Measurements from ENCODE around the gene DDX27. TPM values are rescaled to one million over a fixed set of nuclear protein-coding genes. Genes with fewer than 3 reads are reported as not detected.

The DDX27 gene
- total RNA-seq, 2 experiments from 2014 or later, result 48.5 to 54.0 TPM

- Mint-ChIP-seq H3K4me1 (no peaks in the 10 kb centered on the region), H3K27ac (no peak overlapping the region), H3K36me3 (ENCODE audit: low read depth) (peaks cover 55% of the 10 kb centered on the region), H3K27me3 (no peaks in the 10 kb centered on the region), H3K9me3 (ENCODE audit: low read depth) (no peaks in the 10 kb centered on the region), H3K4me3 (no peak overlapping the region)
- intact Hi-C loops (cut with DNase I, micrococcal nuclease), result no loop called here
- POLR2A ChIA-PET, result interaction anchor here (0.5 kb wide), 1 partner anchor 8 kb away, joined by 8 read pairs; no protein-coding TSS in a partner anchor
- DNase-seq (no peak), ATAC-seq (no peak)
- CTCF ChIA-PET, result no interaction called here
Measured at GRCh38 chr20:49230021-49230420, 10.8 kb downstream of the DDX27 start.

GRCh38 chr20:49230561-49231133, 11.4 kb downstream of the DDX27 start:
- POLR2A ChIA-PET, result no interaction called here
- intact Hi-C loops (cut with DNase I, micrococcal nuclease), result no loop called here
- H3K9me3 Mint-ChIP-seq (ENCODE audit: low read depth), result no peaks in the 10 kb centered on the region
- DNase-seq (no peak), ATAC-seq (no peak)
- peak overlapping the region; percentile 20 for H3K27ac Mint-ChIP-seq
- H3K36me3 Mint-ChIP-seq (ENCODE audit: low read depth), result peaks cover 50% of the 10 kb centered on the region
- no peaks in the 10 kb centered on the region for H3K27me3 Mint-ChIP-seq
- H3K4me3 Mint-ChIP-seq, result no peak overlapping the region
- CTCF ChIA-PET, result interaction anchor here (0.9 to 1.7 kb wide), 4 partner anchors 11 to 98 kb away, joined by 3 to 6 read pairs (median 4); partner anchors contain the start of gene DDX27
- H3K4me1 Mint-ChIP-seq, result no peaks in the 10 kb centered on the region

GRCh38 chr20:49231471-49231870, 12.3 kb downstream of the DDX27 start:
- POLR2A ChIA-PET, result interaction anchor here (0.9 kb wide), 1 partner anchor 13 kb away, joined by 10 read pairs; no protein-coding TSS in a partner anchor
- DNase-seq, result no peak
- ATAC-seq, result no peak
- intact Hi-C loops (cut with DNase I, micrococcal nuclease), result no loop called here
- H3K27me3 Mint-ChIP-seq, result no peaks in the 10 kb centered on the region
- H3K9me3 Mint-ChIP-seq (ENCODE audit: low read depth), result no peaks in the 10 kb centered on the region
- H3K27ac Mint-ChIP-seq, result no peak overlapping the region
- H3K4me1 Mint-ChIP-seq, result no peaks in the 10 kb centered on the region
- H3K4me3 Mint-ChIP-seq, result no peak overlapping the region
- peaks cover 49% of the 10 kb centered on the region for H3K36me3 Mint-ChIP-seq (ENCODE audit: low read depth)
- CTCF ChIA-PET, result interaction anchor here (1.1 to 1.7 kb wide), 3 partner anchors 12 to 99 kb away, joined by 3 to 6 read pairs (median 3); partner anchors contain the start of gene DDX27

- CTCF ChIA-PET, result interaction anchor here (0.6 to 1.5 kb wide), 2 partner anchors 13 to 145 kb away, joined by 3 to 5 read pairs; no protein-coding TSS in a partner anchor
- Mint-ChIP-seq H3K4me1 (no peaks in the 10 kb centered on the region), H3K9me3 (ENCODE audit: low read depth) (no peaks in the 10 kb centered on the region), H3K27ac (no peak overlapping the region), H3K27me3 (no peaks in the 10 kb centered on the region), H3K4me3 (no peak overlapping the region), H3K36me3 (ENCODE audit: low read depth) (peaks cover 50% of the 10 kb centered on the region)
- intact Hi-C loops (cut with DNase I, micrococcal nuclease), result no loop called here
- POLR2A ChIA-PET, result no interaction called here
- ATAC-seq (no peak), DNase-seq (no peak)
Measured at GRCh38 chr20:49233226-49233625, 14.0 kb downstream of the DDX27 start.

GRCh38 chr20:49234831-49235230, 15.6 kb downstream of the DDX27 start:
- H3K4me3 Mint-ChIP-seq, result no peak overlapping the region
- ChIA-PET POLR2A (no interaction called here), CTCF (interaction anchor here (0.7 to 1.6 kb wide), 3 partner anchors 11 to 373 kb away, joined by 3 to 5 read pairs (median 4); no protein-coding TSS in a partner anchor)
- H3K9me3 Mint-ChIP-seq (ENCODE audit: low read depth), result no peaks in the 10 kb centered on the region
- H3K27me3 Mint-ChIP-seq, result no peaks in the 10 kb centered on the region
- DNase-seq, result no peak
- no peak for ATAC-seq
- no peaks in the 10 kb centered on the region for H3K4me1 Mint-ChIP-seq
- no peak overlapping the region for H3K27ac Mint-ChIP-seq
- intact Hi-C loops (cut with DNase I, micrococcal nuclease), result no loop called here
- H3K36me3 Mint-ChIP-seq (ENCODE audit: low read depth), result peaks cover 51% of the 10 kb centered on the region

GRCh38 chr20:49236301-49236700, 17.1 kb downstream of the DDX27 start:
- H3K27ac Mint-ChIP-seq, result no peak overlapping the region
- H3K4me1 Mint-ChIP-seq, result no peaks in the 10 kb centered on the region
- ChIA-PET CTCF (interaction anchor here (2.3 to 2.4 kb wide), 2 partner anchors 11 to 18 kb away, joined by 6 to 13 read pairs; no protein-coding TSS in a partner anchor), POLR2A (no interaction called here)
- H3K9me3 Mint-ChIP-seq (ENCODE audit: low read depth), result no peaks in the 10 kb centered on the region
- peaks cover 46% of the 10 kb centered on the region for H3K36me3 Mint-ChIP-seq (ENCODE audit: low read depth)
- H3K4me3 Mint-ChIP-seq, result no peak overlapping the region
- H3K27me3 Mint-ChIP-seq, result no peaks in the 10 kb centered on the region
- DNase-seq (no peak), ATAC-seq (no peak)
- intact Hi-C loops (cut with DNase I, micrococcal nuclease), result no loop called here

- ATAC-seq (no peak), DNase-seq (no peak)
- POLR2A ChIA-PET, result interaction anchor here (0.6 to 1.1 kb wide), 7 partner anchors 8 to 166 kb away, joined by 3 to 8 read pairs (median 4); no protein-coding TSS in a partner anchor
- H3K9me3 Mint-ChIP-seq (ENCODE audit: low read depth), result no peaks in the 10 kb centered on the region
- peaks cover 51% of the 10 kb centered on the region for H3K36me3 Mint-ChIP-seq (ENCODE audit: low read depth)
- no peaks in the 10 kb centered on the region for H3K27me3 Mint-ChIP-seq
- H3K27ac Mint-ChIP-seq, result peak overlapping the region; percentile 39
- no peaks in the 10 kb centered on the region for H3K4me1 Mint-ChIP-seq
- H3K4me3 Mint-ChIP-seq, result no peak overlapping the region
- intact Hi-C loops (cut with DNase I, micrococcal nuclease), result no loop called here
- CTCF ChIA-PET, result interaction anchor here (0.8 to 2.4 kb wide), 9 partner anchors 9 to 371 kb away, joined by 3 to 13 read pairs (median 3); no protein-coding TSS in a partner anchor
Measured at GRCh38 chr20:49237531-49237930, 18.3 kb downstream of the DDX27 start.

- intact Hi-C loops (cut with DNase I, micrococcal nuclease), result loop anchor here in 1 of 2 experiments (1.0 kb wide), 1 partner anchor 77 kb away; no protein-coding TSS in a partner anchor
- no peak overlapping the region for H3K4me3 Mint-ChIP-seq
- H3K4me1 Mint-ChIP-seq, result peaks cover 4% of the 10 kb centered on the region
- CTCF ChIA-PET, result interaction anchor here (0.6 to 2.8 kb wide), 16 partner anchors 9 to 667 kb away, joined by 3 to 13 read pairs (median 3); no protein-coding TSS in a partner anchor
- peaks cover 52% of the 10 kb centered on the region for H3K36me3 Mint-ChIP-seq (ENCODE audit: low read depth)
- H3K27me3 Mint-ChIP-seq, result no peaks in the 10 kb centered on the region
- DNase-seq, result peak; percentile 37
- no peaks in the 10 kb centered on the region for H3K9me3 Mint-ChIP-seq (ENCODE audit: low read depth)
- H3K27ac Mint-ChIP-seq, result peak overlapping the region; percentile 76
- ATAC-seq, result peak; percentile 71
- POLR2A ChIA-PET, result interaction anchor here (0.5 to 0.7 kb wide), 4 partner anchors 9 to 171 kb away, joined by 3 to 5 read pairs (median 4); no protein-coding TSS in a partner anchor
Measured at GRCh38 chr20:49245921-49246740, 26.9 kb downstream of the DDX27 start.

- CTCF ChIA-PET, result interaction anchor here (0.6 to 2.8 kb wide), 4 partner anchors 10 to 184 kb away, joined by 3 to 13 read pairs (median 4); no protein-coding TSS in a partner anchor
- peaks cover 4% of the 10 kb centered on the region for H3K4me1 Mint-ChIP-seq
- no peak overlapping the region for H3K4me3 Mint-ChIP-seq
- no peak for DNase-seq
- H3K9me3 Mint-ChIP-seq (ENCODE audit: low read depth), result no peaks in the 10 kb centered on the region
- no peak for ATAC-seq
- POLR2A ChIA-PET, result interaction anchor here (1.2 kb wide), 1 partner anchor 29 kb away, joined by 3 read pairs; no protein-coding TSS in a partner anchor
- intact Hi-C loops (cut with DNase I, micrococcal nuclease), result no loop called here
- peaks cover 55% of the 10 kb centered on the region for H3K36me3 Mint-ChIP-seq (ENCODE audit: low read depth)
- H3K27ac Mint-ChIP-seq, result peak overlapping the region; percentile 27
- H3K27me3 Mint-ChIP-seq, result no peaks in the 10 kb centered on the region
Measured at GRCh38 chr20:49247169-49247723, 28.0 kb downstream of the DDX27 start.

- Mint-ChIP-seq H3K36me3 (ENCODE audit: low read depth) (peaks cover 57% of the 10 kb centered on the region), H3K4me3 (no peak overlapping the region), H3K4me1 (peaks cover 4% of the 10 kb centered on the region), H3K27me3 (no peaks in the 10 kb centered on the region), H3K27ac (peak overlapping the region; percentile 39), H3K9me3 (ENCODE audit: low read depth) (no peaks in the 10 kb centered on the region)
- ATAC-seq, result no peak
- ChIA-PET CTCF (interaction anchor here (0.6 to 2.8 kb wide), 3 partner anchors 10 to 26 kb away, joined by 3 to 13 read pairs (median 3); no protein-coding TSS in a partner anchor), POLR2A (interaction anchor here (1.2 kb wide), 1 partner anchor 29 kb away, joined by 3 read pairs; no protein-coding TSS in a partner anchor)
- no peak for DNase-seq
- intact Hi-C loops (cut with DNase I, micrococcal nuclease), result no loop called here
Measured at GRCh38 chr20:49247792-49248191, 28.6 kb downstream of the DDX27 start.

GRCh38 chr20:49248301-49248700, 29.1 kb downstream of the DDX27 start:
- ChIA-PET CTCF (interaction anchor here (2.8 kb wide), 1 partner anchor 11 kb away, joined by 13 read pairs; no protein-coding TSS in a partner anchor), POLR2A (no interaction called here)
- no peaks in the 10 kb centered on the region for H3K27me3 Mint-ChIP-seq
- no peaks in the 10 kb centered on the region for H3K9me3 Mint-ChIP-seq (ENCODE audit: low read depth)
- intact Hi-C loops (cut with DNase I, micrococcal nuclease), result no loop called here
- no peak overlapping the region for H3K4me3 Mint-ChIP-seq
- ATAC-seq (no peak), DNase-seq (no peak)
- peak overlapping the region; percentile 39 for H3K27ac Mint-ChIP-seq
- H3K36me3 Mint-ChIP-seq (ENCODE audit: low read depth), result peaks cover 58% of the 10 kb centered on the region
- peaks cover 4% of the 10 kb centered on the region for H3K4me1 Mint-ChIP-seq

Data from activated CD4-positive, alpha-beta T cell treated with anti-CD3 and anti-CD28 coated beads for 36 hours (primary cell).